GM23338 (cell line): Measurements from ENCODE around the gene ZNF747. TPM values are rescaled to one million over a fixed set of nuclear protein-coding genes. Genes with fewer than 3 reads are reported as not detected.

ENCODE experiments used
- ATAC-seq: fragments of 200-7000 bp; cut with Tn5 transposase; 3 replicates; pipeline ENCODE4 v1.9.1; 2020
- DNase-seq: peaks from one replicate; pipeline ENCODE4 v3.0.0-alpha.2; 2015; ENCODE audit warnings: low spot score
- H2AFZ ChIP-seq: fragments of 200-600 bp; sonication (generic); 2 replicates; pipeline ENCODE4 v1.8.0; 2016; ENCODE audit warnings: antibody characterized with exemption, mild to moderate bottlenecking, moderate library complexity
- H3F3A ChIP-seq: fragments of 200-600 bp; sonication (generic); replicated peaks from 2 replicates; pipeline ENCODE4 v1.8.0; 2017; ENCODE audit warnings: antibody characterized with exemption, mixed run types, low read depth
- H3K27ac ChIP-seq: fragments of 200-600 bp; sonication (generic); 2 replicates; pipeline ENCODE4 v1.6.1; 2016; ENCODE audit warnings: low read depth
- H3K27me3 ChIP-seq: fragments of 200-600 bp; sonication (generic); 2 replicates; pipeline ENCODE4 v1.8.0; 2016; ENCODE audit warnings: mild to moderate bottlenecking, mixed run types, moderate library complexity; ENCODE audit not compliant: insufficient read depth
- H3K36me3 ChIP-seq: fragments of 200-600 bp; sonication (generic); 2 replicates; pipeline ENCODE4 v1.8.0; 2016; ENCODE audit warnings: mild to moderate bottlenecking; ENCODE audit not compliant: insufficient read depth
- H3K4me1 ChIP-seq: fragments of 200-600 bp; sonication (generic); 2 replicates; pipeline ENCODE4 v1.8.0; 2016; ENCODE audit warnings: mild to moderate bottlenecking, moderate library complexity; ENCODE audit not compliant: insufficient read depth
- H3K4me2 ChIP-seq: fragments of 200-600 bp; sonication (generic); 2 replicates; pipeline ENCODE4 v1.7.1; 2017; ENCODE audit warnings: mixed run types
- H3K4me3 ChIP-seq: fragments of 200-600 bp; sonication (generic); 2 replicates; pipeline ENCODE4 v1.6.1; 2016; ENCODE audit warnings: mixed run types
- H3K79me2 ChIP-seq: fragments of 200-600 bp; sonication (generic); replicated peaks from 2 replicates; pipeline ENCODE4 v1.8.0; 2017; ENCODE audit warnings: mild to moderate bottlenecking; ENCODE audit not compliant: insufficient read depth
- H3K9me2 ChIP-seq: fragments of 200-600 bp; sonication (generic); 2 replicates; pipeline ENCODE4 v1.8.0; 2017; ENCODE audit not compliant: insufficient read depth
- H4K20me1 ChIP-seq: fragments of 200-600 bp; sonication (generic); replicated peaks from 2 replicates; pipeline ENCODE4 v1.8.0; 2017; ENCODE audit warnings: mild to moderate bottlenecking; ENCODE audit not compliant: insufficient read depth
- H3K27ac Mint-ChIP-seq: 2 replicates; pipeline ENCODE4 v1.8.0; 2020; ENCODE audit warnings: inconsistent platforms, mild to moderate bottlenecking, moderate library complexity, mixed read lengths
- H3K27me3 Mint-ChIP-seq: 3 replicates; pipeline ENCODE4 v1.8.0; 2022; ENCODE audit warnings: low read depth, mild to moderate bottlenecking, moderate library complexity, mixed read lengths, inconsistent platforms; ENCODE audit not compliant: insufficient read depth, poor library complexity
- H3K36me3 Mint-ChIP-seq: 3 replicates; pipeline ENCODE4 v1.8.0; 2021; ENCODE audit warnings: low read depth, mild to moderate bottlenecking, inconsistent platforms, moderate library complexity, mixed read lengths
- H3K4me1 Mint-ChIP-seq: 3 replicates; pipeline ENCODE4 v1.8.0; 2020; ENCODE audit warnings: mild to moderate bottlenecking, inconsistent platforms, mixed read lengths
- H3K4me3 Mint-ChIP-seq: 3 replicates; pipeline ENCODE4 v1.8.0; 2021; ENCODE audit warnings: moderate library complexity, mild to moderate bottlenecking, inconsistent platforms, mixed read lengths
- H3K9me3 Mint-ChIP-seq: 3 replicates; pipeline ENCODE4 v1.8.0; 2020; ENCODE audit warnings: moderate library complexity, mild to moderate bottlenecking, inconsistent platforms, mixed read lengths
- CREB1 ChIP-seq: fragments of 250-450 bp; sonication (Bioruptor Pico); IDR thresholded peaks from 2 replicates; pipeline ENCODE4 v1.5.0; 2020; ENCODE audit warnings: low read depth, mild to moderate bottlenecking, moderate library complexity
- CTCF ChIP-seq, 2 experiments: fragments of 200-600 bp in 1 of 2; sonication (generic) in 1 of 2; conservative IDR thresholded peaks; 2 replicates each; pipeline versions ENCODE4 v1.5.1 to v1.6.1; 2016 to 2017; ENCODE audit warnings: antibody characterized with exemption in 2 of 2, low read depth in 2 of 2, mild to moderate bottlenecking in 2 of 2, moderate library complexity in 1 of 2
- ETS1 ChIP-seq: IDR thresholded peaks from 2 replicates; pipeline ENCODE4 v1.6.1; 2016; ENCODE audit warnings: antibody characterized with exemption
- EZH2 ChIP-seq: fragments of 200-600 bp; sonication (generic); IDR thresholded peaks from one replicate; pipeline ENCODE4 v1.8.0; 2017; ENCODE audit warnings: antibody characterized with exemption, mild to moderate bottlenecking, low read depth; ENCODE audit not compliant: unreplicated experiment
- EZH2phosphoT487 ChIP-seq: fragments of 200-600 bp; sonication (generic); IDR thresholded peaks from one replicate; pipeline ENCODE4 v1.8.1; 2018; ENCODE audit warnings: antibody characterized with exemption; ENCODE audit not compliant: unreplicated experiment
- JUNB ChIP-seq: IDR thresholded peaks from one replicate; pipeline ENCODE4 v1.6.1; 2016; ENCODE audit warnings: antibody characterized with exemption; ENCODE audit not compliant: unreplicated experiment
- NANOG ChIP-seq: IDR thresholded peaks from 2 replicates; pipeline ENCODE4 v1.6.1; 2016; ENCODE audit warnings: antibody characterized with exemption, borderline replicate concordance
- POLR2AphosphoS5 ChIP-seq: IDR thresholded peaks from 2 replicates; pipeline ENCODE4 v1.6.1; 2016; ENCODE audit warnings: antibody characterized with exemption, low read depth
- REST ChIP-seq: IDR thresholded peaks from one replicate; pipeline ENCODE4 v1.6.1; 2018; ENCODE audit warnings: antibody characterized with exemption; ENCODE audit not compliant: unreplicated experiment
- STAT1 ChIP-seq: IDR thresholded peaks from one replicate; pipeline ENCODE4 v1.6.1; 2016; ENCODE audit warnings: antibody characterized with exemption; ENCODE audit not compliant: unreplicated experiment
- ZNF114 ChIP-seq: fragments of 250-450 bp; sonication (Bioruptor Pico); IDR thresholded peaks from 2 replicates; pipeline ENCODE4 v1.5.0; 2020; ENCODE audit warnings: mild to moderate bottlenecking, moderate library complexity
- ZNF331 ChIP-seq: fragments of 250-450 bp; sonication (Bioruptor Pico); IDR thresholded peaks from 2 replicates; pipeline ENCODE4 v1.5.0; 2020; ENCODE audit warnings: low read depth, mild to moderate bottlenecking, moderate library complexity
- ZNF462 ChIP-seq: fragments of 250-450 bp; sonication (Bioruptor Pico); IDR thresholded peaks from 2 replicates; pipeline ENCODE4 v1.5.0; 2020; ENCODE audit warnings: mild to moderate bottlenecking, moderate library complexity
- polyA plus RNA-seq: library from polyadenylated mRNA; unstranded; fragments of >200 nt; fragmentation: Nextera tagmentation; extraction: Ambion mirVana; gene quantifications from 2 replicates; pipeline ENCODE4 v1.2.1, GENCODE V29; 2016
- total RNA-seq: library from RNA; depleted of rRNA; stranded (reverse); fragments of >200 nt; shearing (Covaris generic); gene quantifications from 2 replicates; pipeline ENCODE4 v1.2.3, GENCODE V29; 2014

Gene ZNF747
- total and polyA plus RNA-seq, 2 experiments from 2014 or later, result 4.2 to 12.6 TPM

- Histone ChIP-seq H3K79me2 (peaks cover 33% of the 10 kb centered on the region), H4K20me1 (peaks cover 7% of the 10 kb centered on the region; the same call in 1 of the 2 replicates), H3K4me1 (peaks cover 3% of the 10 kb centered on the region; the same call in 1 of the 2 replicates), H3K27me3 (no peaks in the 10 kb centered on the region), H3K36me3 (no peaks in the 10 kb centered on the region; the same call in 1 of the 2 replicates), H3K4me3 (no peak overlapping the region), H3K9me2 (no peaks in the 10 kb centered on the region), H3K27ac (no peak overlapping the region), H2AFZ (no peak overlapping the region), H3F3A (0 out of 2 replicates have a peak, but pooled peaks cover 4% of the 10 kb centered on the region), H3K4me2 (no peak overlapping the region)
- TF ChIP-seq ETS1 (no peak), ZNF462 (CRISPR knock-in tag) (no peak), REST (no peak), EZH2 (no peak), ZNF114 (CRISPR knock-in tag) (no peak), CTCF (conservative IDR thresholded peaks at IDR 0.05; ENCODE audit: low read depth in 2 of 2) (no peak), STAT1 (no peak), POLR2AphosphoS5 (no peak), CREB1 (no peak), ZNF331 (no peak), JUNB (no peak), EZH2phosphoT487 (no peak), NANOG (no peak)
- DNase-seq, result no peak
- no peak for ATAC-seq
- Mint-ChIP-seq H3K27me3 (peaks cover 7% of the 10 kb centered on the region), H3K4me1 (no peaks in the 10 kb centered on the region; the same call in 2 of the 3 replicates), H3K9me3 (peaks cover 2% of the 10 kb centered on the region; the same call in 1 of the 3 replicates), H3K36me3 (peaks cover 68% of the 10 kb centered on the region), H3K27ac (no peak overlapping the region), H3K4me3 (no peak overlapping the region)
Observed at GRCh38 chr16:30582611-30583340, 48.1 kb upstream of the ZNF747 start.
